RWPE1 (cell line): ENCODE data around the gene EGR1.

Experiments used
- CTCF ChIA-PET: fragments of 350-600 bp; sonication (Branson Sonifier 250); formaldehyde crosslinking; extraction: SDS; loops from one replicate; lab custom pipeline; 2021; lab: Yijun Ruan, JAX
- POLR2A ChIA-PET: fragments of 400-600 bp; formaldehyde crosslinking; extraction: SDS; loops from one replicate; lab custom pipeline; 2020; ENCODE audit warnings: antibody characterized with exemption; ENCODE audit not compliant: low non-redundant PET; lab: Yijun Ruan, JAX
- DNase-seq: peaks from one replicate; pipeline ENCODE4 v3.0.0; 2012; ENCODE audit warnings: low spot score
- H3K27ac ChIP-seq: fragments of 450-650 bp; 2 replicates; pipeline ENCODE4 v1.5.1; 2017
- TF ChIP-seq, protein P1 (sequence below): fragments of 450-650 bp; conservative IDR thresholded peaks from 2 replicates; pipeline ENCODE4 v1.5.1; 2017; ENCODE audit warnings: low read depth, mild to moderate bottlenecking

The EGR1 gene

GRCh38 chr5:138464008-138464387 lies 1.3 kb upstream of the EGR1 start:
- peak overlapping the region; percentile 97 for H3K27ac ChIP-seq
- POLR2A ChIA-PET: interaction anchor here (1.9 to 4.0 kb wide), 3 partner anchors 38 to 80 kb away, joined by 6 to 24 read pairs (median 17); partner anchors contain the start of gene ETF1
- peak; percentile 98 for DNase-seq
- TF ChIP-seq, protein P1, sequence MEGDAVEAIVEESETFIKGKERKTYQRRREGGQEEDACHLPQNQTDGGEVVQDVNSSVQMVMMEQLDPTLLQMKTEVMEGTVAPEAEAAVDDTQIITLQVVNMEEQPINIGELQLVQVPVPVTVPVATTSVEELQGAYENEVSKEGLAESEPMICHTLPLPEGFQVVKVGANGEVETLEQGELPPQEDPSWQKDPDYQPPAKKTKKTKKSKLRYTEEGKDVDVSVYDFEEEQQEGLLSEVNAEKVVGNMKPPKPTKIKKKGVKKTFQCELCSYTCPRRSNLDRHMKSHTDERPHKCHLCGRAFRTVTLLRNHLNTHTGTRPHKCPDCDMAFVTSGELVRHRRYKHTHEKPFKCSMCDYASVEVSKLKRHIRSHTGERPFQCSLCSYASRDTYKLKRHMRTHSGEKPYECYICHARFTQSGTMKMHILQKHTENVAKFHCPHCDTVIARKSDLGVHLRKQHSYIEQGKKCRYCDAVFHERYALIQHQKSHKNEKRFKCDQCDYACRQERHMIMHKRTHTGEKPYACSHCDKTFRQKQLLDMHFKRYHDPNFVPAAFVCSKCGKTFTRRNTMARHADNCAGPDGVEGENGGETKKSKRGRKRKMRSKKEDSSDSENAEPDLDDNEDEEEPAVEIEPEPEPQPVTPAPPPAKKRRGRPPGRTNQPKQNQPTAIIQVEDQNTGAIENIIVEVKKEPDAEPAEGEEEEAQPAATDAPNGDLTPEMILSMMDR: peak; percentile 99
- CTCF ChIA-PET: interaction anchor here (0.6 to 4.9 kb wide), 18 partner anchors 9 to 463 kb away, joined by 3 to 58 read pairs (median 4); partner anchors contain the start of gene ETF1

DNA sequence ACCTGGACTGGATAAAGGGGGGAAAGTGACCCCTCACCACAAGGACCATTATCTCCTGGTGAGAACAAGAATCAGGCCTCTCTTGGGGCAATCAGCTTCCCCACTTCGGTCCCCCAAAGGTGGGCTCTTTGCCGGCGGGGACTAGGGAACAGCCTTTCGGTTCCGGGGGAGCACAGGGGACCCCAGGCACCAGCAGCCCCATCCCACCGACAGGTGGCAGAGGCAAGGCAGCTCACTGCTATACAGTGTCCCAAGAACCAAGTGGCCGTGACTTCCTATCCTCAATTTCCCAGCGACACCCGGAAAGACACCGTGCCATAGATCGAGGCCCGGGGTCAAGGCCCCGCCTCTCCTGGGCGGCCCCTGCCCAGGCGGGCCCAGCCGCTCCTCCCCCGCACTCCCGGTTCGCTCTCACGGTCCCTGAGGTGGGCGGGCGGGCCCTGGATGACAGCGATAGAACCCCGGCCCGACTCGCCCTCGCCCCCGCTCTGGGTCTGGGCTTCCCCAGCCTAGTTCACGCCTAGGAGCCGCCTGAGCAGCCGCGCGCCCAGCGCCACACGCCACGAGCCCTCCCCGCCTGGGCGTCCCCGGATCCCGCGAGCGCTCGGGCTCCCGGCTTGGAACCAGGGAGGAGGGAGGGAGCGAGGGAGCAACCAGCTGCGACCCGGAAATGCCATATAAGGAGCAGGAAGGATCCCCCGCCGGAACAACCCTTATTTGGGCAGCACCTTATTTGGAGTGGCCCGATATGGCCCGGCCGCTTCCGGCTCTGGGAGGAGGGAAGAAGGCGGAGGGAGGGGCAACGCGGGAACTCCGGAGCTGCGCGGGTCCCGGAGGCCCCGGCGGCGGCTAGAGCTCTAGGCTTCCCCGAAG lies 655 bp upstream of the EGR1 start:
- CTCF ChIA-PET: interaction anchor here (0.6 to 4.9 kb wide), 18 partner anchors 15 to 464 kb away, joined by 3 to 58 read pairs (median 4); partner anchors contain the start of gene ETF1
- TF ChIP-seq, protein P1: peak; percentile 86
- H3K27ac ChIP-seq: peak overlapping the region; percentile 97
- POLR2A ChIA-PET: interaction anchor here (0.7 to 4.0 kb wide), 10 partner anchors 29 to 1208 kb away, joined by 3 to 24 read pairs (median 5); partner anchors contain the start of genes ETF1 and HSPA9
- peak; percentile 99 for DNase-seq

DNA sequence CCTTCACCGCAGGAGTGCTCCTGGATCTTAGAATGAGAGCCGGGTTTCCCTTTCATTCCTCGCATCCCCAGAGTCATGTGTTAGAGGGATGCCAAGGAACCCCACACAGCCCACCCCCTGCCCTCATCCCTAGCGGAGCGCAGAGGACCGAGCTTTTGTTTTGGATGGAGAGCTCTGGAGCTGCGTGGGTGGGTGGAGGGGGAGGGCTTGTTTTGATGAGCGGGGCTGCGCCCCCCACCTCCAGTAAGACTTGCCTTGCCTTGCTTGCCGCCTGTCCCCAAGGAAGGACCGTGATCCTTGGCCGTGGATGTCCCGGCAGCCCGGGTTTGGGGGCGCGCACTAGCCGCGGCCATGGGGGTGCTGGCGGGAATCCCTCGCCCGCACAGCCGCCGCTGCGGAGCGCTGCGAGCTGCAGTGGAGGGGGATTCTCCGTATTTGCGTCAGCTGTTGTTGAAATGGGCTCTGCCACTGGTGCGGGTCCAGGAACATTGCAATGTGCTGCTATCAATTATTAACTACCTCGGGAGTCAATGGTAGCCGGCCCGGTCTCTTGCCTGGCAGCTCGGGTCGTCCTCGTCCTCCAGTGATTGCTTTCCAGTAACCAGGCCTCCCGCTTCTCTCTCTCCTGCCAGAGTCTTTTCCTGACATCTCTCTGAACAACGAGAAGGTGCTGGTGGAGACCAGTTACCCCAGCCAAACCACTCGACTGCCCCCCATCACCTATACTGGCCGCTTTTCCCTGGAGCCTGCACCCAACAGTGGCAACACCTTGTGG lies 1.0 kb downstream of the EGR1 start:
- CTCF ChIA-PET: interaction anchor here (0.6 to 4.9 kb wide), 4 partner anchors 17 to 148 kb away, joined by 3 to 58 read pairs (median 14); no protein-coding TSS in a partner anchor
- TF ChIP-seq, protein P1: no peak
- H3K27ac ChIP-seq: peak overlapping the region; percentile 97
- POLR2A ChIA-PET: interaction anchor here (0.7 to 4.0 kb wide), 8 partner anchors 19 to 128 kb away, joined by 3 to 24 read pairs (median 4); partner anchors contain the start of gene FAM53C
- DNase-seq: no peak

GRCh38 chr5:138466900-138467710 lies 1.8 kb downstream of the EGR1 start:
- CTCF ChIA-PET: interaction anchor here (1.1 to 4.9 kb wide), 2 partner anchors 17 to 36 kb away, joined by 4 to 58 read pairs; no protein-coding TSS in a partner anchor
- DNase-seq: no peak
- TF ChIP-seq, protein P1: no peak
- POLR2A ChIA-PET: interaction anchor here (0.9 to 1.1 kb wide), 2 partner anchors 26 to 38 kb away, joined by 3 read pairs; no protein-coding TSS in a partner anchor
- H3K27ac ChIP-seq: peak overlapping the region; percentile 97; the same call in 1 of the 2 replicates

GRCh38 chr5:138467711-138468132 lies 2.4 kb downstream of the EGR1 start:
- DNase-seq: no peak
- TF ChIP-seq, protein P1: no peak
- CTCF ChIA-PET: interaction anchor here (1.1 kb wide), 1 partner anchor 18 kb away, joined by 4 read pairs; no protein-coding TSS in a partner anchor
- POLR2A ChIA-PET: interaction anchor here (1.1 kb wide), 1 partner anchor 37 kb away, joined by 3 read pairs; no protein-coding TSS in a partner anchor
- H3K27ac ChIP-seq: peak overlapping the region; percentile 24; the same call in 1 of the 2 replicates
